ENCODE measurements around the gene CYP1B1. TPM values are rescaled to one million over a fixed set of nuclear protein-coding genes. Genes with fewer than 3 reads are reported as not detected.

Gene CYP1B1
- polyA plus RNA-seq, 1 donor from 2014 or later, result not detected

GRCh38 chr2:38109732-38110181 lies 33.8 kb upstream of the CYP1B1 start:
- no peaks in the 10 kb centered on the region for H4K20me1 ChIP-seq (ENCODE audit: insufficient read depth)
- no peaks in the 10 kb centered on the region for H3K27me3 ChIP-seq (ENCODE audit: insufficient read depth, low read depth, low read length)
- no peak overlapping the region for H3K4me2 ChIP-seq (ENCODE audit: low read length)
- H3K36me3 ChIP-seq (ENCODE audit: insufficient read depth, low read length), result no peaks in the 10 kb centered on the region
- no peaks in the 10 kb centered on the region for H3K79me2 ChIP-seq (replicated peaks; ENCODE audit: insufficient read depth, low read length)
- H2AFZ ChIP-seq (ENCODE audit: low read depth, low read length), result no peak overlapping the region
- no peak overlapping the region for H3K4me3 ChIP-seq (ENCODE audit: low read length)
- H3K9me2 ChIP-seq (ENCODE audit: insufficient read depth, low read length), result no peaks in the 10 kb centered on the region
- no peaks in the 10 kb centered on the region for H3F3A ChIP-seq (ENCODE audit: insufficient read depth, low read length, poor library complexity, severe bottlenecking)
- no peak for TF ChIP-seq TAF1 (IDR thresholded peaks at IDR 0.05; ENCODE audit: low read depth)
- TF ChIP-seq CTCF (IDR thresholded peaks at IDR 0.05; ENCODE audit: poor library complexity, severe bottlenecking), result no peak
- TF ChIP-seq POLR2AphosphoS5 (IDR thresholded peaks at IDR 0.05), result no peak
- no peak for TF ChIP-seq SMC3 (conservative IDR thresholded peaks at IDR 0.05; ENCODE audit: poor library complexity)
- TF ChIP-seq EZH2 (IDR thresholded peaks at IDR 0.05; ENCODE audit: borderline replicate concordance, insufficient read depth, low read length, poor library complexity, severe bottlenecking), result no peak
- TF ChIP-seq MXI1 (conservative IDR thresholded peaks at IDR 0.05; ENCODE audit: poor library complexity, severe bottlenecking), result no peak
- TF ChIP-seq RAD21 (conservative IDR thresholded peaks at IDR 0.05), result no peak
- TF ChIP-seq EP300 (conservative IDR thresholded peaks at IDR 0.05; ENCODE audit: poor library complexity, severe bottlenecking), result no peak
- TF ChIP-seq REST (IDR thresholded peaks at IDR 0.05; ENCODE audit: borderline replicate concordance), result no peak
- H3K27ac ChIP-seq (ENCODE audit: low read length), result no peak overlapping the region
- no peaks in the 10 kb centered on the region for H3K9me3 ChIP-seq (ENCODE audit: low read length)
- no peak overlapping the region for H3K9ac ChIP-seq (ENCODE audit: low read length)

GRCh38 chr2:38108907-38109731 lies 33.2 kb upstream of the CYP1B1 start:
- Histone ChIP-seq H3K27me3 (ENCODE audit: insufficient read depth, low read depth, low read length) (no peaks in the 10 kb centered on the region), H3K9ac (ENCODE audit: low read length) (no peak overlapping the region), H3K36me3 (ENCODE audit: insufficient read depth, low read length) (no peaks in the 10 kb centered on the region), H3K4me3 (ENCODE audit: low read length) (no peak overlapping the region), H3K27ac (ENCODE audit: low read length) (no peak overlapping the region), H3K9me3 (ENCODE audit: low read length) (no peaks in the 10 kb centered on the region), H3F3A (ENCODE audit: insufficient read depth, low read length, poor library complexity, severe bottlenecking) (no peaks in the 10 kb centered on the region), H3K9me2 (ENCODE audit: insufficient read depth, low read length) (no peaks in the 10 kb centered on the region), H3K4me2 (ENCODE audit: low read length) (no peak overlapping the region), H3K79me2 (replicated peaks; ENCODE audit: insufficient read depth, low read length) (no peaks in the 10 kb centered on the region), H4K20me1 (ENCODE audit: insufficient read depth) (no peaks in the 10 kb centered on the region), H2AFZ (ENCODE audit: low read depth, low read length) (no peak overlapping the region)
- TF ChIP-seq TAF1 (IDR thresholded peaks at IDR 0.05; ENCODE audit: low read depth) (no peak), RAD21 (conservative IDR thresholded peaks at IDR 0.05) (no peak), REST (IDR thresholded peaks at IDR 0.05; ENCODE audit: borderline replicate concordance) (no peak), POLR2AphosphoS5 (IDR thresholded peaks at IDR 0.05) (no peak), EP300 (conservative IDR thresholded peaks at IDR 0.05; ENCODE audit: poor library complexity, severe bottlenecking) (no peak), SMC3 (conservative IDR thresholded peaks at IDR 0.05; ENCODE audit: poor library complexity) (no peak), MXI1 (conservative IDR thresholded peaks at IDR 0.05; ENCODE audit: poor library complexity, severe bottlenecking) (no peak), CTCF (IDR thresholded peaks at IDR 0.05; ENCODE audit: poor library complexity, severe bottlenecking) (no peak), EZH2 (IDR thresholded peaks at IDR 0.05; ENCODE audit: borderline replicate concordance, insufficient read depth, low read length, poor library complexity, severe bottlenecking) (no peak)

Measured in neural cell (in vitro differentiated cells).